ENCODE results near the gene EDEM1. TPM values are rescaled to one million over a fixed set of nuclear protein-coding genes. Genes with fewer than 3 reads are reported as not detected.
A peak's percentile ranks its signal among the peaks of the same experiment; 100 is the strongest.

The EDEM1 gene
- total RNA-seq, 1 experiment from 2014 or later, result 51.3 TPM

DNA sequence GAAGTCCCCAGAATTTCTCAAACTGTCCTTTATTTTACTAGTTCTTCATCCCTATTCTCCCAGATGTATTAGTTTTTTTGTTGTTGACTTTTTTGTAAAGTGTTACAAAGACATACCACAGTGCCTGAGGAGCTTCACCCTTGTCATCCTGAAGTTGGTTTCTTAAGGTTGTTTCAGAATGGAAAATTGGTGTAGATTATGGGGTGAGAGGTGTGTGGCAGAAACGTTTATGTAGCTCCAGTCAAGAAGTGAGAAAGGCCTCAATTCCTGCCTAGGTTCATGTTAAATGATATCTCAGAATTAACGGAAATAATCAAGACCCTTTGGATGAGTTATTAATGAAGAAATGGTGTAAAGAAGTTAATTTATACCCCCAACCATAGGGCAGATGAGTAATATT lies 6.8 kb downstream of the EDEM1 start:
- Histone ChIP-seq H3K36me3 (ENCODE audit: control insufficient read depth, insufficient read depth, low read length) (no peaks in the 10 kb centered on the region; the same call in 1 of the 2 replicates), H3K27me3 (replicated peaks; ENCODE audit: control insufficient read depth, insufficient read depth, low read length) (no peaks in the 10 kb centered on the region), H3K4me1 (peaks cover 36% of the 10 kb centered on the region), H3K9me3 (no peaks in the 10 kb centered on the region), H3K4me3 (ENCODE audit: low read depth, low read length) (no peak overlapping the region)
- H3K4me3 Mint-ChIP-seq (ENCODE audit: unreplicated experiment), result no peak overlapping the region
- H3K27me3 Mint-ChIP-seq (ENCODE audit: insufficient read depth, unreplicated experiment), result no peaks in the 10 kb centered on the region
- H3K36me3 Mint-ChIP-seq (ENCODE audit: insufficient read depth, unreplicated experiment), result peaks cover 59% of the 10 kb centered on the region
- DNase-seq, result no peak
- CTCF ChIA-PET, result no interaction called here
- H3K27ac Mint-ChIP-seq (ENCODE audit: unreplicated experiment), result peak overlapping the region; percentile 36
- TF ChIP-seq, protein P1, sequence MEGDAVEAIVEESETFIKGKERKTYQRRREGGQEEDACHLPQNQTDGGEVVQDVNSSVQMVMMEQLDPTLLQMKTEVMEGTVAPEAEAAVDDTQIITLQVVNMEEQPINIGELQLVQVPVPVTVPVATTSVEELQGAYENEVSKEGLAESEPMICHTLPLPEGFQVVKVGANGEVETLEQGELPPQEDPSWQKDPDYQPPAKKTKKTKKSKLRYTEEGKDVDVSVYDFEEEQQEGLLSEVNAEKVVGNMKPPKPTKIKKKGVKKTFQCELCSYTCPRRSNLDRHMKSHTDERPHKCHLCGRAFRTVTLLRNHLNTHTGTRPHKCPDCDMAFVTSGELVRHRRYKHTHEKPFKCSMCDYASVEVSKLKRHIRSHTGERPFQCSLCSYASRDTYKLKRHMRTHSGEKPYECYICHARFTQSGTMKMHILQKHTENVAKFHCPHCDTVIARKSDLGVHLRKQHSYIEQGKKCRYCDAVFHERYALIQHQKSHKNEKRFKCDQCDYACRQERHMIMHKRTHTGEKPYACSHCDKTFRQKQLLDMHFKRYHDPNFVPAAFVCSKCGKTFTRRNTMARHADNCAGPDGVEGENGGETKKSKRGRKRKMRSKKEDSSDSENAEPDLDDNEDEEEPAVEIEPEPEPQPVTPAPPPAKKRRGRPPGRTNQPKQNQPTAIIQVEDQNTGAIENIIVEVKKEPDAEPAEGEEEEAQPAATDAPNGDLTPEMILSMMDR (IDR thresholded peaks at IDR 0.05; ENCODE audit: insufficient read depth in 1 of 2, low read depth in 1 of 2, low read length in 1 of 2, severe bottlenecking in 1 of 2, unreplicated experiment in 1 of 2), result no peak
- intact Hi-C loops (cut with micrococcal nuclease; ENCODE audit: unreplicated experiment), result no loop called here
- H3K4me1 Mint-ChIP-seq (ENCODE audit: low read depth, unreplicated experiment), result peaks cover 43% of the 10 kb centered on the region
- BruUV-seq (replicated peaks), result no TSS peak
- H3K9me3 Mint-ChIP-seq (ENCODE audit: unreplicated experiment), result no peaks in the 10 kb centered on the region
- POLR2A ChIA-PET, result no interaction called here

DNA sequence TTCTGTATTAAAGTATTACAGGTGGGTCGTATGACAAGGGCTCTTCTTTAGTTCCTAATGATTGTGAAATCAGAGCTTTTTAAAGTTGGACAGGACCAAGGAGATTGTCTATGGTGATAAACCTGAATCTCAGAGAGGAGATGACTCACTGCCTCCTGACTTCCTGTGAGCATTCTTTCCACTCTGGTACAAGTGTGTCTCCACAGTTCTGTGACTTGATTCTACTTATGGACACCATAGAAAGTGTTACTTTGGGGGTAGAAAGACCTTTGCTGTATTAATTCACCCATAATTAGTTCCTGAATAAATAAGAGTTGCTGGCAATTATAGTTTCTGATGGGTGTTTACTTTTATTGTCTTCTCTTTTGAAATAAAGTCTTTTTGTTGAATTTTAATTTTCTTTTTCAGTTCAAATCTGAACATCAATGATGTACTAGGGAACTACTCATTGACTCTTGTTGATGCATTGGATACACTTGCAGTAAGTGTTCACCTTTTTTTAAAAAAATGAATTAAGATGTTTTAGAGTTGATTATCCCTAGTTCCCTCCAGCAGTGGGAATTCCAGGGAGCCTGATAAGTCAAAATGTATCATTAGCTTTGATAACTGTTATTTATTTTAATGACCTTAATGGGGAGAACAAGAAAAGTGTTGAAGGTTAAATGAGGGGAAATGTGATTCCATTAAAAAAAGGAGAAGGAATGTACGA lies 7.4 kb downstream of the EDEM1 start:
- peaks cover 36% of the 10 kb centered on the region for H3K4me1 ChIP-seq
- H3K4me3 ChIP-seq (ENCODE audit: low read depth, low read length), result no peak overlapping the region
- Mint-ChIP-seq H3K9me3 (ENCODE audit: unreplicated experiment) (no peaks in the 10 kb centered on the region), H3K4me1 (ENCODE audit: low read depth, unreplicated experiment) (peaks cover 43% of the 10 kb centered on the region), H3K4me3 (ENCODE audit: unreplicated experiment) (no peak overlapping the region), H3K36me3 (ENCODE audit: insufficient read depth, unreplicated experiment) (peaks cover 61% of the 10 kb centered on the region), H3K27me3 (ENCODE audit: insufficient read depth, unreplicated experiment) (no peaks in the 10 kb centered on the region), H3K27ac (ENCODE audit: unreplicated experiment) (peak overlapping the region; percentile 36)
- H3K36me3 ChIP-seq (ENCODE audit: control insufficient read depth, insufficient read depth, low read length), result no peaks in the 10 kb centered on the region; the same call in 1 of the 2 replicates
- ChIA-PET POLR2A (no interaction called here), CTCF (no interaction called here)
- no peaks in the 10 kb centered on the region for H3K27me3 ChIP-seq (replicated peaks; ENCODE audit: control insufficient read depth, insufficient read depth, low read length)
- DNase-seq, result peak in 1 of 2 experiments; percentile 23
- intact Hi-C loops (cut with micrococcal nuclease; ENCODE audit: unreplicated experiment), result no loop called here
- TF ChIP-seq, protein P1 (IDR thresholded peaks at IDR 0.05; ENCODE audit: insufficient read depth in 1 of 2, low read depth in 1 of 2, low read length in 1 of 2, severe bottlenecking in 1 of 2, unreplicated experiment in 1 of 2), result no peak
- no peaks in the 10 kb centered on the region for H3K9me3 ChIP-seq
- BruUV-seq (replicated peaks), result no TSS peak

DNA sequence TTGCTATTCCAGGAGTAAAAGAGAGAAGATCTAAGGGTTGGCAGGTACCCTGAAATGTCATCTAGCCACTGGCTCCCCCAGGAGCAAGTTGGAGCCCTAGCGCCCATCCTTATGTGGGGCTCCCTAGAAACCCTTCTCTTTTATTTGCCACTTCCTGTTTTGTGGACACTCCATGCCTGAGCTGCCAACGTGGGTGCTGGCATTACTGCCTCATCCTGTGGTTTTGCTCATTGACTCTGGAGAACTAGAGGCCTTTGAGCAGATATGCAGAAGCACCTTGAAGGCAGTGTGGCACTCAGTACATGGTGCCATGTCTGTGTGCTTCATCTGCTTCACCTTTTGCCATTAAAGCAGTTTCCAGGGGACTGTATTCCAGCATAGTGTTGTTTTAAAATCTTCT lies 8.1 kb downstream of the EDEM1 start:
- no peak overlapping the region for H3K4me3 ChIP-seq (ENCODE audit: low read depth, low read length)
- POLR2A ChIA-PET, result no interaction called here
- no peaks in the 10 kb centered on the region for H3K9me3 ChIP-seq
- no peaks in the 10 kb centered on the region for H3K9me3 Mint-ChIP-seq (ENCODE audit: unreplicated experiment)
- H3K27me3 ChIP-seq (replicated peaks; ENCODE audit: control insufficient read depth, insufficient read depth, low read length), result no peaks in the 10 kb centered on the region
- no peak overlapping the region for H3K4me3 Mint-ChIP-seq (ENCODE audit: unreplicated experiment)
- CTCF ChIA-PET, result no interaction called here
- no peak for DNase-seq
- TF ChIP-seq, protein P1 (IDR thresholded peaks at IDR 0.05; ENCODE audit: insufficient read depth in 1 of 2, low read depth in 1 of 2, low read length in 1 of 2, severe bottlenecking in 1 of 2, unreplicated experiment in 1 of 2), result no peak
- peaks cover 36% of the 10 kb centered on the region for H3K4me1 ChIP-seq
- BruUV-seq (replicated peaks), result no TSS peak
- intact Hi-C loops (cut with micrococcal nuclease; ENCODE audit: unreplicated experiment), result no loop called here
- H3K27ac Mint-ChIP-seq (ENCODE audit: unreplicated experiment), result no peak overlapping the region
- H3K27me3 Mint-ChIP-seq (ENCODE audit: insufficient read depth, unreplicated experiment), result no peaks in the 10 kb centered on the region
- H3K36me3 Mint-ChIP-seq (ENCODE audit: insufficient read depth, unreplicated experiment), result peaks cover 60% of the 10 kb centered on the region
- peaks cover 43% of the 10 kb centered on the region for H3K4me1 Mint-ChIP-seq (ENCODE audit: low read depth, unreplicated experiment)
- no peaks in the 10 kb centered on the region for H3K36me3 ChIP-seq (ENCODE audit: control insufficient read depth, insufficient read depth, low read length)

Measured in Caco-2 (cell line).